C4-2B (cell line): ENCODE results near the gene C4B.
"Not testable (repeated sequence)": the region's sequence is repeated elsewhere in the genome, so short reads cannot be mapped to it uniquely, and the experiment has no call there.

ENCODE experiments used
- H3K27ac ChIP-seq: fragments of 450-650 bp; 2 replicates; pipeline ENCODE4 v1.5.1; 2017
- ZFX ChIP-seq: fragments of 450-650 bp; IDR thresholded peaks from 2 replicates; pipeline ENCODE4 v1.6.1; 2017
- TF ChIP-seq, protein P1 (sequence below): fragments of 450-650 bp; conservative IDR thresholded peaks from 2 replicates; pipeline ENCODE4 v1.5.1; 2017; ENCODE audit warnings: mild to moderate bottlenecking

The C4B gene

DNA sequence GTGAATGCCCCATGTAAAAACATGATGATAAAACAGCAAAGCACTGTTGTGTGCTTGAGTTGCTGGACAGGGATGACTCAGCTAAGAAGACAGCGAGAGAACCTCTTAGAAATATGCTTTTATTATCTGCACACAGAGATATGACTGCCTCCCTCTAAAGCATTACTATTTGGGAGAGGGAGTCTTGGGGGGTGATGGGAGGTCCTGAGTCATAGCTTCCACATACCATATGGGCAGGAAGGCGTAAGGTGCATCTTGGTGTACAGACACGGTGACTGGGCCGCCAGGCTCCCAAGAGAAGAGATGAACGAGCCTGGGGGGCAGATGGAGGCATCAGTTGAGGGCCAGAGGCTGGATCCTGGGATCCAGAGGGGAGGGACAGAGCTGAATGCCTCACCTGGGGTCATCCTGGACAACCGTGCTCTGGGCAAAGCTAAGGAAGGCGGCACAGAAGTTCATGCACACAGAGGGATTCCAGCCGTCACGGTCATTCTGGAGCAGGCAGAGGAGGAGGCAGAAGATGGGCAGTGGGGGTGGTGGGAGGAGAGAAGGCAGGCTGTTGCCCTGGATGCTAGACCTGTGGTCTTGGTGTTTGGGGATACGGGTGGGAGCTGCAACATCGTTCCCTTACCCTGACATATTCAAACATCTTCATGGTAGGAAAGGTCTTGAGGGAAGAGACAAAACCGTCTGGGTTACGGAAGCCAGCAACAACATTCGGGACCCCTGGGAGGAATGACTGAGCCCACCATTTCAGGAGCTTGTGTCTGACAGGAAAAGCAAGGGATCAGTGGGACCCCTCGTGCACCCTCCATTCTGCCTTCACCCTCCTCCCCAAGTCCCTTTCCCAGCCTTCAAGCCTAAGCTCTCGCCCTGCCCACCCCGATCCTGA is 44.6 kb upstream of the C4B start:
- TF ChIP-seq, protein P1, sequence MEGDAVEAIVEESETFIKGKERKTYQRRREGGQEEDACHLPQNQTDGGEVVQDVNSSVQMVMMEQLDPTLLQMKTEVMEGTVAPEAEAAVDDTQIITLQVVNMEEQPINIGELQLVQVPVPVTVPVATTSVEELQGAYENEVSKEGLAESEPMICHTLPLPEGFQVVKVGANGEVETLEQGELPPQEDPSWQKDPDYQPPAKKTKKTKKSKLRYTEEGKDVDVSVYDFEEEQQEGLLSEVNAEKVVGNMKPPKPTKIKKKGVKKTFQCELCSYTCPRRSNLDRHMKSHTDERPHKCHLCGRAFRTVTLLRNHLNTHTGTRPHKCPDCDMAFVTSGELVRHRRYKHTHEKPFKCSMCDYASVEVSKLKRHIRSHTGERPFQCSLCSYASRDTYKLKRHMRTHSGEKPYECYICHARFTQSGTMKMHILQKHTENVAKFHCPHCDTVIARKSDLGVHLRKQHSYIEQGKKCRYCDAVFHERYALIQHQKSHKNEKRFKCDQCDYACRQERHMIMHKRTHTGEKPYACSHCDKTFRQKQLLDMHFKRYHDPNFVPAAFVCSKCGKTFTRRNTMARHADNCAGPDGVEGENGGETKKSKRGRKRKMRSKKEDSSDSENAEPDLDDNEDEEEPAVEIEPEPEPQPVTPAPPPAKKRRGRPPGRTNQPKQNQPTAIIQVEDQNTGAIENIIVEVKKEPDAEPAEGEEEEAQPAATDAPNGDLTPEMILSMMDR: no peak
- no peak for TF ChIP-seq ZFX
- peak overlapping the region; percentile 76 for H3K27ac ChIP-seq

DNA sequence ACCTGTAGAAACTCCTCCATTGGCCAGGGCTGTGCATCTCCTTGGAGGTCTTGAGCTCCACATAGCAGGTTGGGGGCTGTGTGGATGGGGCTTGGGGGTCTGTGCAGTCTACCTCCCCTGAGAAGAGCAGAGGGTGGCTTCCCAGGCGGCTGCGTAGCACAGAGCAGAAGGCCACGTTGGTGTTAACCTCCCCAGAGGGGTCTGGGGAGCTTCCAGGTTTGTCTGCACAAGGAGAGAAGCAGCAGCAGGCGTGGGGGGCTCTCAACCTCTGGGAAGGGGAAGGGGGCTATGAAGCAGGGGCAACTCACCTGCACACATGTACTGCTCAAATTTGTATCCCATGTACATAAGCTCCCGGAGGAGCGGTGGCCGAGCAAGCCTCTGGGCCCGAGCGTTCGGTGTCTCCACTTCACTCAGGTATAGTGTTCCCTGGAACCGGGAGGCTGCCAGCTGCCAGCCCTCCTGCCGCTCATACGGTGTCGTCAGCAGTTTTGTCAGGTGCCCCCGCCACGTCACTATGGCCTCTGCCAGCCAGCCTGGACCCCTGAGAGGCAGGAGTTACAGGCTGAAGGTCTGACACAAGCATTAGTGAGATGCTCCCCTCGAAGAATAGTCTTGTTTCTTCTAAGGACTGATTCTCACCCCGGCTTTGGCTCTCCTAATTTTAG is 43.9 kb upstream of the C4B start:
- TF ChIP-seq ZFX: no peak
- TF ChIP-seq, protein P1: no peak
- H3K27ac ChIP-seq: peak overlapping the region; percentile 76

DNA sequence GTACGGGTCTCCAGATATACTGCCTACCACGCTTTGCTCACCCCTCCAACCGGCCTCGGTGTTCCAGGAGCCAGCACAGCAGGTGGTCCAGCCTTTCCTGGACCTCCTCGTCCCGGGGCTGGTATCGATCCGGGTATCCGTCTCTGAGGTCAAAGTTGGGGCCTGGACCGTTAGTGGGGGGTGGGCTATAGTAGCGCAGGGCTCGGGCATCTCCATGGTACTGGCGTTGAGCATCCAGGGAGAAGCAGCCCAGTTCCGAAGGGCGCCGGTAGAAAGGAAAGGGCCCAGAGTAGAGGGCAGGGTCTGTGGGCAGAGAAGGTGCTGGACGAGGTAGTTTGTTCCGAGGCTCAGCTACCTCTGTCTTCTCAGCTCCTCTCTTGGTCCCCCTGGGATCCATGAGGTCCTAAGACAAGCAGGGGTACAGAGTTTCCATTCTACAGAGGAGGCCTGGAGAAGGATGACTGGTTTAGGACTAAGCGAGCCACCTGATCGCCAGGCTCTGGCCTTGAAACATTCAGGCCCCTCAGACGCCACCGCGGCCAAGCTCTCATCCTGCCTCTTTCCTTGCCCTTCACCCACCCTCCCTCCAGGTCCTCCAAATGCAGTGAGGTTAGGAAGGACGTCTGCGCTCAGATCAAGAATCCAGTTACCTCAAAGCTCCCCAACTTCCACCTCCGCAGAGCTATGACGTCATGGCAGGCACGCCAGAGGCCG is 43.2 kb upstream of the C4B start:
- TF ChIP-seq ZFX: peak; percentile 41; the same call in 1 of the 2 replicates
- TF ChIP-seq, protein P1: no peak

DNA sequence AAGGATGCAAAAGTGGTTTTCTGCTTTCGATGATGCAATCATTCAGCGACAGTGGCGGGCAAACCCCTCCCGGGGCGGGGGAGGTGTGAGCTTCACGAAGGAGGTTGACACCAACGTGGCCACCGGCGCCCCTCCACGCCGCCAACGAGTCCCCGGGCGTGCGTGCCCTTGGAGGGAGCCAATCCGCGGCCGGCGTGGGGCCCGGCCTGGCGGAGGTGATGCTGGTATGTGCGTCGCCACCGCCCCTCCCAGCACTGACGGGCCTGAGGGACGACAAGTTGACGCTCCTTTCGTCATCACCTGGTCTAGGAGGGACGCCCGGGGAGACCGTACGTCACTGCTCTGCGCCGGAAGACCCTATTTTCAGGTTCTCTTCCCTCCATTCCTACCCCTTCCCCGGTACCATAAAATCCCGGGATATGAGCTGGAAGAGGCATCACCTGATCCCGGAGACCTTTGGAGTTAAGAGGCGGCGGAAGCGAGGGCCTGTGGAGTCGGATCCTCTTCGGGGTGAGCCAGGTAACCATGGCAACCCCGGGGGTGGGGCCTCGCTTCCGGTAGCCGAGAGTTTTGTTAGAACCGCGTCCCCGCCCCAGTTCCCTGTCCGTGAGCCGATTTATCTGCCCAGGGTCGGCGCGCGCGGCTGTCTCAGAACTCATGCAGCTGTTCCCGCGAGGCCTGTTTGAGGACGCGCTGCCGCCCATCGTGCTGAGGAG is 42.4 kb upstream of the C4B start, which contains the start of gene DXO:
TSS of gene DXO (minus strand) at position 146 of the 716 bp plus-strand sequence. CDS start 463 bp downstream, outside the sequence.
- H3K27ac ChIP-seq: peak within 1 kb of the TSS; percentile 76
- TF ChIP-seq, protein P1: no peak
- no peak for TF ChIP-seq ZFX

More for the DNA sequence above, 43.2 kb upstream of the C4B start:
- H3K27ac ChIP-seq: peak overlapping the region; percentile 76

DNA sequence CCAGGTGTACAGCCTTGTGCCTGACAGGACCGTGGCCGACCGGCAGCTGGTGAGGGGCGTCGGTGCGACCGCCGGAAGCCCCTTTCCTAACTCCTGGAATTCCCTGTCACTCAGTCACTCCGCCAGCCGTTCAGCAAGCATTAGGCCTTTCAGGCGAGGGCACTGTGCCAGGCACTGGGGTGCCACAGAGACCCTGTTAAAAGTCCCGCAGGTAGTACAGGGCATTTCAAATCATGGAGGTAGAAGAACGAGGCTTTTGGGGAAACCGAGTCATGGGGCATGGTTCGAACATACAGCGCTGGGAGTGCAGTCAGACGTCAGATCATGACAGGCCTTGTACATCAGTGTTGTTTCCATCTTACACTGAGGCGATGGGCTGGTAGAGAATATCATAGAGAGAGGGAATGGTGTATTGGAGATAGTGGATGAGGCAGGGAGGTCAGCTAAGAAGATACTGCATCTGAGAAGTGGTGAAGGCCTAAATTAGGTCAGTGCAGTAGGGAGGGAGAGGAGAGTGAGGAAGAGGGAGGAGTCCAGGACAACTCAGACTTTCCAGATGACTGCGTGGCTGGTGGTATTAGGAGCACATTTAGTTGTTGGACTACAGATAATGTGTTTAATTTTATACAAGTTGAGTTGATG is 41.8 kb upstream of the C4B start:
- no peak for TF ChIP-seq ZFX
- TF ChIP-seq, protein P1: no peak
- peak overlapping the region; percentile 76 for H3K27ac ChIP-seq

DNA sequence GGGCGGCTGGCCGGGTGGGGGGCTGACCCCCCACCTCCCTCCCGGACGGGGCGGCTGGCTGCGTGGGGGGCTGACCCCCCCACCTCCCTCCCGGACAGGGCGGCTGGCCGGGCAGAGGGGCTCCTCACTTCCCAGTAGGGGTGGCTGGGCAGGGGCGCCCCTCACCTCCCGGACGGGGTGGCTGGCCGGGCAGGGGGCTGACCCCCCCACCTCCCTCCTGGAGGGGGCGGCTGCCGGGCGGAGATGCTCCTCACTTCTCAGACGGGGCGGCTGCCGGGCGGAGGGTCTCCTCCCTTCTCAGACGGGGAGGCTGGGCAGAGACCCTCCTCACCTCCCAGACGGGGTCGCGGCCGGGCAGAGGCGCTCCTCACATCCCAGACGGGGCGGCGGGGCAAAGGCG is 38.5 kb upstream of the C4B start:
- H3K27ac ChIP-seq: not testable (repeated sequence)
